ENCODE measurements around the gene TLL1. TPM values are rescaled to one million over a fixed set of nuclear protein-coding genes. Genes with fewer than 3 reads are reported as not detected.

The TLL1 gene
- total RNA-seq, 2 donors from 2014 or later = 7.8 to 9.8 TPM

GRCh38 chr4:166019441-166020220 is 146.6 kb downstream of the TLL1 start:
- intact Hi-C loops (cut with DNase I) = no loop called here
- no peak for DNase-seq (ENCODE audit: low spot score)

- intact Hi-C loops (cut with DNase I) = no loop called here
- no peak for DNase-seq (ENCODE audit: low spot score)
Measured at GRCh38 chr4:166021617-166022016, 148.6 kb downstream of the TLL1 start.

- DNase-seq (ENCODE audit: low spot score) = no peak
- intact Hi-C loops (cut with DNase I) = no loop called here
Measured at GRCh38 chr4:166034965-166035364, 161.9 kb downstream of the TLL1 start.

- DNase-seq (ENCODE audit: low spot score) = no peak
- intact Hi-C loops (cut with DNase I) = no loop called here
Measured at GRCh38 chr4:166039822-166040221, 166.8 kb downstream of the TLL1 start.

- no peak for DNase-seq (ENCODE audit: low spot score)
- intact Hi-C loops (cut with DNase I) = no loop called here
Measured at GRCh38 chr4:166042510-166043055, 169.5 kb downstream of the TLL1 start.

- DNase-seq (ENCODE audit: low spot score) = no peak
- intact Hi-C loops (cut with DNase I) = no loop called here
Measured at GRCh38 chr4:166043801-166044200, 170.8 kb downstream of the TLL1 start.

- no peak for DNase-seq (ENCODE audit: low spot score)
Measured at GRCh38 chr4:166044871-166045270, 171.8 kb downstream of the TLL1 start.

GRCh38 chr4:166045457-166045856 is 172.4 kb downstream of the TLL1 start:
- DNase-seq (ENCODE audit: low spot score) = no peak
- intact Hi-C loops (cut with DNase I) = no loop called here

More at GRCh38 chr4:166044871-166045270, 171.8 kb downstream of the TLL1 start:
- intact Hi-C loops (cut with DNase I) = no loop called here

GRCh38 chr4:166049036-166049435 is 176.0 kb downstream of the TLL1 start:
- no peak for DNase-seq (ENCODE audit: low spot score)
- intact Hi-C loops (cut with DNase I) = no loop called here

GRCh38 chr4:166064721-166065120 is 191.7 kb downstream of the TLL1 start:
- intact Hi-C loops (cut with DNase I) = no loop called here
- DNase-seq (ENCODE audit: low spot score) = no peak

GRCh38 chr4:166065324-166065723 is 192.3 kb downstream of the TLL1 start:
- intact Hi-C loops (cut with DNase I) = no loop called here
- no peak for DNase-seq (ENCODE audit: low spot score)

GRCh38 chr4:166066936-166067335 is 193.9 kb downstream of the TLL1 start:
- intact Hi-C loops (cut with DNase I) = no loop called here
- no peak for DNase-seq (ENCODE audit: low spot score)

- intact Hi-C loops (cut with DNase I) = no loop called here
Measured at GRCh38 chr4:166067915-166068314, 194.9 kb downstream of the TLL1 start.

GRCh38 chr4:166073783-166074182 is 200.7 kb downstream of the TLL1 start:
- DNase-seq (ENCODE audit: low spot score) = no peak
- intact Hi-C loops (cut with DNase I) = no loop called here

More at GRCh38 chr4:166067915-166068314, 194.9 kb downstream of the TLL1 start:
- no peak for DNase-seq (ENCODE audit: low spot score)

GRCh38 chr4:166075599-166075998 is 202.6 kb downstream of the TLL1 start:
- DNase-seq (ENCODE audit: low spot score) = no peak
- intact Hi-C loops (cut with DNase I) = no loop called here

GRCh38 chr4:166077782-166078181 is 204.7 kb downstream of the TLL1 start:
- DNase-seq (ENCODE audit: low spot score) = no peak
- intact Hi-C loops (cut with DNase I) = loop anchor here in 1 of 2 donors (2.0 kb wide), 1 partner anchor 63 kb away; no protein-coding TSS in a partner anchor

GRCh38 chr4:166078383-166078782 is 205.3 kb downstream of the TLL1 start:
- no peak for DNase-seq (ENCODE audit: low spot score)
- intact Hi-C loops (cut with DNase I) = loop anchor here in 1 of 2 donors (2.0 kb wide), 1 partner anchor 64 kb away; no protein-coding TSS in a partner anchor

- intact Hi-C loops (cut with DNase I) = loop anchor here in 1 of 2 donors (2.0 kb wide), 1 partner anchor 64 kb away; no protein-coding TSS in a partner anchor
- no peak for DNase-seq (ENCODE audit: low spot score)
Measured at GRCh38 chr4:166078955-166079354, 205.9 kb downstream of the TLL1 start.

- no peak for DNase-seq (ENCODE audit: low spot score)
- intact Hi-C loops (cut with DNase I) = loop anchor here in 1 of 2 donors (10.0 kb wide), 1 partner anchor 553 kb away; no protein-coding TSS in a partner anchor
Measured at GRCh38 chr4:166087569-166087968, 214.5 kb downstream of the TLL1 start.

- intact Hi-C loops (cut with DNase I) = loop anchor here in 1 of 2 donors (10.0 kb wide), 1 partner anchor 554 kb away; no protein-coding TSS in a partner anchor
- no peak for DNase-seq (ENCODE audit: low spot score)
Measured at GRCh38 chr4:166088576-166088975, 215.5 kb downstream of the TLL1 start.

GRCh38 chr4:166091146-166091545 is 218.1 kb downstream of the TLL1 start:
- no peak for DNase-seq (ENCODE audit: low spot score)
- intact Hi-C loops (cut with DNase I) = no loop called here
